Measurements from ENCODE around the gene LCP1.

The LCP1 gene

DNA sequence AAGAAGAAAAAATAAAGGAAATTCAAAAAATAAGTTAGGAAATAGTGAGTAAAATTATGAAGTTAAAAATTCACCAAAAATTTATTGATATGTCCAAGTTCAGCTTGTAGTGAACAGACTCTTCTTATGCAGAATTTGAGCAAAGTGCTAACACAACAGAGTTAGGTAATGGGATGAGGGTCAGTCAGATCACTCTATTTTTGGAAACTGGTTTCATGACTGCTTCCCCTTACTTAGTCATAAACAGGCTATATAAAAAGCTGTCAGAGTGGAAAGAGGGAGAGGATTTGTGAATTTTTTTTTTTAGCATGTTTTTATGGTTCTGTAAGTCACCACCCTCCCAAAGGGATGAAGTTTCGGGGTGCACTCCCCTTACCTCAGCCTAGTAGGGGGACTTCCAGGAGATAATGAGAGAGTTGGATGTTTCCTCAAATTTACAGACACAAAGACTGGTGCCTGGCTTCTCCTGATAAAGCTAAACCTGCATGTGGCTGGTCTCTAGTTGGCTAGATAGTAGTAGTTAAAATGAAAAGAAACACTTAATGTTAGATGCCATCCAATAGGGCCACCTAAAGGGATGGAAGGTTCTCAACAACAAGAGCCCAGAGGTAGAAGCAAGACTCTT, 81.7 kb downstream of the LCP1 start:
- Histone ChIP-seq H3K4me3 (ENCODE audit: low read depth, low read length) (no peak overlapping the region), H3K9me3 (ENCODE audit: control insufficient read depth, insufficient read depth, low read depth, low read length) (no peaks in the 10 kb centered on the region), H3K27ac (ENCODE audit: extremely low read depth, low read depth, low read length) (no peak overlapping the region), H3K4me1 (ENCODE audit: control insufficient read depth, insufficient read depth, low read length) (no peaks in the 10 kb centered on the region), H3K36me3 (ENCODE audit: control insufficient read depth in 2 of 2, insufficient read depth in 1 of 2, low read length in 2 of 2) (no peaks in the 10 kb centered on the region)
- ChIA-PET CTCF (interaction anchor here (1.2 kb wide), 1 partner anchor 9 kb away, joined by 3 read pairs; no protein-coding TSS in a partner anchor), POLR2A (no interaction called here)
- TF ChIP-seq ZNF324 (tag by site-specific recombination; IDR thresholded peaks at IDR 0.05) (no peak), KLF9 (tag by site-specific recombination; IDR thresholded peaks at IDR 0.05; ENCODE audit: low read depth) (no peak), KLF1 (tag by site-specific recombination; IDR thresholded peaks at IDR 0.05) (no peak), ZNF184 (tag by site-specific recombination; IDR thresholded peaks at IDR 0.05) (no peak), TCF7L2 (IDR thresholded peaks at IDR 0.05; ENCODE audit: borderline replicate concordance, low read depth, low read length) (no peak), ZNF404 (tag by site-specific recombination; IDR thresholded peaks at IDR 0.05) (no peak), PATZ1 (tag by site-specific recombination; IDR thresholded peaks at IDR 0.05) (no peak), KLF16 (tag by site-specific recombination; IDR thresholded peaks at IDR 0.05) (no peak)

- Histone ChIP-seq H3K36me3 (ENCODE audit: control insufficient read depth in 2 of 2, insufficient read depth in 1 of 2, low read length in 2 of 2) (no peaks in the 10 kb centered on the region), H3K27ac (ENCODE audit: extremely low read depth, low read depth, low read length) (no peak overlapping the region), H3K4me1 (ENCODE audit: control insufficient read depth, insufficient read depth, low read length) (no peaks in the 10 kb centered on the region), H3K4me3 (ENCODE audit: low read depth, low read length) (no peak overlapping the region), H3K9me3 (ENCODE audit: control insufficient read depth, insufficient read depth, low read depth, low read length) (no peaks in the 10 kb centered on the region)
- CTCF ChIA-PET = no interaction called here
- POLR2A ChIA-PET = no interaction called here
- no peak for TF ChIP-seq ZBTB1 (tag by site-specific recombination; IDR thresholded peaks at IDR 0.05)
- TF ChIP-seq, protein P1, sequence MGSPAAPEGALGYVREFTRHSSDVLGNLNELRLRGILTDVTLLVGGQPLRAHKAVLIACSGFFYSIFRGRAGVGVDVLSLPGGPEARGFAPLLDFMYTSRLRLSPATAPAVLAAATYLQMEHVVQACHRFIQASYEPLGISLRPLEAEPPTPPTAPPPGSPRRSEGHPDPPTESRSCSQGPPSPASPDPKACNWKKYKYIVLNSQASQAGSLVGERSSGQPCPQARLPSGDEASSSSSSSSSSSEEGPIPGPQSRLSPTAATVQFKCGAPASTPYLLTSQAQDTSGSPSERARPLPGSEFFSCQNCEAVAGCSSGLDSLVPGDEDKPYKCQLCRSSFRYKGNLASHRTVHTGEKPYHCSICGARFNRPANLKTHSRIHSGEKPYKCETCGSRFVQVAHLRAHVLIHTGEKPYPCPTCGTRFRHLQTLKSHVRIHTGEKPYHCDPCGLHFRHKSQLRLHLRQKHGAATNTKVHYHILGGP (tag by site-specific recombination; IDR thresholded peaks at IDR 0.05) = no peak
- no peak for TF ChIP-seq ZNF248 (tag by site-specific recombination; IDR thresholded peaks at IDR 0.05)
- TF ChIP-seq ZNF664 (tag by site-specific recombination; IDR thresholded peaks at IDR 0.05) = no peak
- TF ChIP-seq ZNF10 (tag by site-specific recombination; IDR thresholded peaks at IDR 0.05) = no peak
Observed at GRCh38 chr13:46097663-46098062, 84.3 kb downstream of the LCP1 start.

DNA sequence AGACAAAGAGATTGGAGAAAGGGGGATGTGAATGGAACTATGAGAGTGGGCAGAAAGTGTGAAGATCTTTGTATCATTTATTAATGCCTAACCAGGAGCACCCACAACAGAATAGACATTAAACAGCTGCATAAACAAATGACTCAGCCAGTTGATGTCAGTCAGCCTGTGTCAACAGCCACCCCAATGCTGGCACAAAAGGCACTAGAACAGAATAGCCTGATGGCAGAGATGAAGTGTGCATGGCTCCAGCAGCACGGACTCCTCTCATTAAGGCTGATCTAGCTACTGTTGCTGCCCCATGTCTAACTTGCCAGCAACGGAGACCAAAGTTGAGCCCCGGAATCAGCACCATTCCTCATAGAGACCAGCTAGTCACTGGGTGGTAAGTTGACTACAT, 85.0 kb downstream of the LCP1 start:
- Histone ChIP-seq H3K27ac (ENCODE audit: extremely low read depth, low read depth, low read length) (no peak overlapping the region), H3K36me3 (ENCODE audit: control insufficient read depth in 2 of 2, insufficient read depth in 1 of 2, low read length in 2 of 2) (no peaks in the 10 kb centered on the region), H3K4me3 (ENCODE audit: low read depth, low read length) (no peak overlapping the region), H3K9me3 (ENCODE audit: control insufficient read depth, insufficient read depth, low read depth, low read length) (no peaks in the 10 kb centered on the region), H3K4me1 (ENCODE audit: control insufficient read depth, insufficient read depth, low read length) (no peaks in the 10 kb centered on the region)
- TF ChIP-seq GLI4 (tag by site-specific recombination; IDR thresholded peaks at IDR 0.05) (no peak), ZNF558 (tag by site-specific recombination; IDR thresholded peaks at IDR 0.05) (no peak), ZBTB17 (tag by site-specific recombination; IDR thresholded peaks at IDR 0.05) (peak; percentile 54)
- TF ChIP-seq, protein P2, sequence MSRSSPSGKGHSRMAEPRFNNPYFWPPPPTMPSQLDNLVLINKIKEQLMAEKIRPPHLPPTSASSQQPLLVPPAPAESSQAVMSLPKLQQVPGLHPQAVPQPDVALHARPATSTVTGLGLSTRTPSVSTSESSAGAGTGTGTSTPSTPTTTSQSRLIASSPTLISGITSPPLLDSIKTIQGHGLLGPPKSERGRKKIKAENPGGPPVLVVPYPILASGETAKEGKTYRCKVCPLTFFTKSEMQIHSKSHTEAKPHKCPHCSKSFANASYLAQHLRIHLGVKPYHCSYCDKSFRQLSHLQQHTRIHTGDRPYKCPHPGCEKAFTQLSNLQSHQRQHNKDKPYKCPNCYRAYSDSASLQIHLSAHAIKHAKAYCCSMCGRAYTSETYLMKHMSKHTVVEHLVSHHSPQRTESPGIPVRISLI (tag by site-specific recombination; IDR thresholded peaks at IDR 0.05) = no peak
- POLR2A ChIA-PET = no interaction called here
- CTCF ChIA-PET = interaction anchor here (0.6 kb wide), 1 partner anchor 1656 kb away, joined by 3 read pairs; no protein-coding TSS in a partner anchor
